ENCODE measurements around the gene EFHC1. TPM values are rescaled to one million over a fixed set of nuclear protein-coding genes. Genes with fewer than 3 reads are reported as not detected.

The EFHC1 gene
- total RNA-seq, 1 experiment from 2014 or later: 24.6 TPM

DNA sequence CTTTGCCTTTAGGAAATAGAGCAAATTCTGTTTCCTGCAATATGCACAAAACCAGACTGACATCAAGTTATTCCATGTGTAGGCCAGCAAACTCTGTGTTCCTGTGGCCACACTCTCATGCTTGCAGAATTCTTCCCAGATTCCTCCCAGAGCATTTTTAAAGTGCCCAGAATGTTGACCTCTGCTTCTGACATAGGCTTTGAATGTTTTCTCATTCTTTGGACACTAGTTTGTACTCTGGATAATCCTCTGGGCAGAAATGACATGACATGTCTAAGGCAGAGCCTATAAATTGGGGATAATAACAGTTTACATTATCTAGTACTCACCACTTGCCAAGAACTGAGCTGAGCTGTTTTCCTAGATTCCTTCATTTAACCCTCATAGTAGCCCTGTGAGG lies 9.2 kb upstream of the EFHC1 start:
- TF ChIP-seq SIN3A (IDR thresholded peaks at IDR 0.05; ENCODE audit: borderline replicate concordance, insufficient read depth, low read depth, low read length) (no peak), POLR2AphosphoS5 (IDR thresholded peaks at IDR 0.05; ENCODE audit: low read depth, low read length) (no peak), TCF7L2 (IDR thresholded peaks at IDR 0.05; ENCODE audit: low read depth, low read length) (no peak)
- TF ChIP-seq, protein P1, sequence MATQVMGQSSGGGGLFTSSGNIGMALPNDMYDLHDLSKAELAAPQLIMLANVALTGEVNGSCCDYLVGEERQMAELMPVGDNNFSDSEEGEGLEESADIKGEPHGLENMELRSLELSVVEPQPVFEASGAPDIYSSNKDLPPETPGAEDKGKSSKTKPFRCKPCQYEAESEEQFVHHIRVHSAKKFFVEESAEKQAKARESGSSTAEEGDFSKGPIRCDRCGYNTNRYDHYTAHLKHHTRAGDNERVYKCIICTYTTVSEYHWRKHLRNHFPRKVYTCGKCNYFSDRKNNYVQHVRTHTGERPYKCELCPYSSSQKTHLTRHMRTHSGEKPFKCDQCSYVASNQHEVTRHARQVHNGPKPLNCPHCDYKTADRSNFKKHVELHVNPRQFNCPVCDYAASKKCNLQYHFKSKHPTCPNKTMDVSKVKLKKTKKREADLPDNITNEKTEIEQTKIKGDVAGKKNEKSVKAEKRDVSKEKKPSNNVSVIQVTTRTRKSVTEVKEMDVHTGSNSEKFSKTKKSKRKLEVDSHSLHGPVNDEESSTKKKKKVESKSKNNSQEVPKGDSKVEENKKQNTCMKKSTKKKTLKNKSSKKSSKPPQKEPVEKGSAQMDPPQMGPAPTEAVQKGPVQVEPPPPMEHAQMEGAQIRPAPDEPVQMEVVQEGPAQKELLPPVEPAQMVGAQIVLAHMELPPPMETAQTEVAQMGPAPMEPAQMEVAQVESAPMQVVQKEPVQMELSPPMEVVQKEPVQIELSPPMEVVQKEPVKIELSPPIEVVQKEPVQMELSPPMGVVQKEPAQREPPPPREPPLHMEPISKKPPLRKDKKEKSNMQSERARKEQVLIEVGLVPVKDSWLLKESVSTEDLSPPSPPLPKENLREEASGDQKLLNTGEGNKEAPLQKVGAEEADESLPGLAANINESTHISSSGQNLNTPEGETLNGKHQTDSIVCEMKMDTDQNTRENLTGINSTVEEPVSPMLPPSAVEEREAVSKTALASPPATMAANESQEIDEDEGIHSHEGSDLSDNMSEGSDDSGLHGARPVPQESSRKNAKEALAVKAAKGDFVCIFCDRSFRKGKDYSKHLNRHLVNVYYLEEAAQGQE (IDR thresholded peaks at IDR 0.05; ENCODE audit: insufficient read depth in 1 of 2, low read depth in 2 of 2, low read length in 1 of 2): no peak
- TF ChIP-seq, protein P2, sequence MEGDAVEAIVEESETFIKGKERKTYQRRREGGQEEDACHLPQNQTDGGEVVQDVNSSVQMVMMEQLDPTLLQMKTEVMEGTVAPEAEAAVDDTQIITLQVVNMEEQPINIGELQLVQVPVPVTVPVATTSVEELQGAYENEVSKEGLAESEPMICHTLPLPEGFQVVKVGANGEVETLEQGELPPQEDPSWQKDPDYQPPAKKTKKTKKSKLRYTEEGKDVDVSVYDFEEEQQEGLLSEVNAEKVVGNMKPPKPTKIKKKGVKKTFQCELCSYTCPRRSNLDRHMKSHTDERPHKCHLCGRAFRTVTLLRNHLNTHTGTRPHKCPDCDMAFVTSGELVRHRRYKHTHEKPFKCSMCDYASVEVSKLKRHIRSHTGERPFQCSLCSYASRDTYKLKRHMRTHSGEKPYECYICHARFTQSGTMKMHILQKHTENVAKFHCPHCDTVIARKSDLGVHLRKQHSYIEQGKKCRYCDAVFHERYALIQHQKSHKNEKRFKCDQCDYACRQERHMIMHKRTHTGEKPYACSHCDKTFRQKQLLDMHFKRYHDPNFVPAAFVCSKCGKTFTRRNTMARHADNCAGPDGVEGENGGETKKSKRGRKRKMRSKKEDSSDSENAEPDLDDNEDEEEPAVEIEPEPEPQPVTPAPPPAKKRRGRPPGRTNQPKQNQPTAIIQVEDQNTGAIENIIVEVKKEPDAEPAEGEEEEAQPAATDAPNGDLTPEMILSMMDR (IDR thresholded peaks at IDR 0.05): no peak
- Histone ChIP-seq H3K36me3 (ENCODE audit: control insufficient read depth, insufficient read depth, low read length) (no peaks in the 10 kb centered on the region), H3K27ac (ENCODE audit: low read length) (no peak overlapping the region), H3K27me3 (ENCODE audit: control insufficient read depth, insufficient read depth, low read length) (no peaks in the 10 kb centered on the region), H3K4me1 (ENCODE audit: control insufficient read depth, insufficient read depth, low read length) (peaks cover 7% of the 10 kb centered on the region), H3K9me3 (ENCODE audit: control insufficient read depth, insufficient read depth, low read depth, low read length) (no peaks in the 10 kb centered on the region), H3K4me3 (ENCODE audit: low read depth in 2 of 2, low read length in 2 of 2) (no peak overlapping the region)
- intact Hi-C loops (cut with micrococcal nuclease; ENCODE audit: unreplicated experiment): no loop called here
- POLR2A ChIA-PET: no interaction called here
- CTCF ChIA-PET: no interaction called here
- DNase-seq (ENCODE audit: low read depth, low spot score) (no peak), ATAC-seq (no peak)
- in situ Hi-C loops (cut with HindIII; ENCODE audit: low pct_unique_long_range_greater_than_20kb, low sequenced_read_pairs): no loop called here
- no TSS peak for BruUV-seq (replicated peaks)

DNA sequence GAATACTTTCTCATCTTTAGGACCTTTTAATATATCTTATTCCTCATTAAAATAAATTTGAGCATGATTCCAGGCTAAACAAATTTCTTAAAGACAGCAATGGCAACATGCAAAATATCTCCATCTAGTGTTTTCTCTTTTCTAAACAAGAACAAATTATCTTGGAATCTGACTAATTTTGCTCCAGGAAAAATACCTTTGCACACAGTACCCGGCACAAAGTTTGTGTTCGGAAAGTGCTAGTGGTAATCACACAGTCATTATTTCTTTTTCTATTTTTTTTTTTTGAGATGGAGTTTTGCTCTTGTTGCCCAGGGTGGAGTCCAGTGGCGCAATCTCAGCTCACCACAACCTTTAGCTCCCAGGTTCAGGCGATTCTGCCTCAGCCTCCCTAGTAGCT lies 8.2 kb upstream of the EFHC1 start:
- POLR2A ChIA-PET: no interaction called here
- ATAC-seq (no peak), DNase-seq (ENCODE audit: low read depth, low spot score) (no peak)
- Histone ChIP-seq H3K9me3 (ENCODE audit: control insufficient read depth, insufficient read depth, low read depth, low read length) (no peaks in the 10 kb centered on the region), H3K36me3 (ENCODE audit: control insufficient read depth, insufficient read depth, low read length) (no peaks in the 10 kb centered on the region), H3K4me3 (ENCODE audit: low read depth in 2 of 2, low read length in 2 of 2) (no peak overlapping the region), H3K4me1 (ENCODE audit: control insufficient read depth, insufficient read depth, low read length) (peaks cover 16% of the 10 kb centered on the region), H3K27me3 (ENCODE audit: control insufficient read depth, insufficient read depth, low read length) (no peaks in the 10 kb centered on the region), H3K27ac (ENCODE audit: low read length) (no peak overlapping the region)
- in situ Hi-C loops (cut with HindIII; ENCODE audit: low pct_unique_long_range_greater_than_20kb, low sequenced_read_pairs): no loop called here
- intact Hi-C loops (cut with micrococcal nuclease; ENCODE audit: unreplicated experiment): no loop called here
- no peak for TF ChIP-seq SIN3A (IDR thresholded peaks at IDR 0.05; ENCODE audit: borderline replicate concordance, insufficient read depth, low read depth, low read length)
- no peak for TF ChIP-seq POLR2AphosphoS5 (IDR thresholded peaks at IDR 0.05; ENCODE audit: low read depth, low read length)
- TF ChIP-seq TCF7L2 (IDR thresholded peaks at IDR 0.05; ENCODE audit: low read depth, low read length): no peak
- TF ChIP-seq, protein P2 (IDR thresholded peaks at IDR 0.05): no peak
- TF ChIP-seq, protein P1 (IDR thresholded peaks at IDR 0.05; ENCODE audit: insufficient read depth in 1 of 2, low read depth in 2 of 2, low read length in 1 of 2): no peak
- CTCF ChIA-PET: no interaction called here
- no TSS peak for BruUV-seq (replicated peaks)

Data from Panc1 (cell line).